CD4-positive, alpha-beta T cell treated with Interleukin-15 for 1 hour (primary cell): ENCODE measurements around the gene RGS5.

ENCODE experiments used
- DNase-seq: peaks from one replicate; pipeline ENCODE4 v3.0.0-alpha.2; 2020

The RGS5 gene

GRCh38 chr1:163141556-163141955 lies 61.2 kb downstream of the RGS5 start:
- DNase-seq: no peak

- no peak for DNase-seq
Observed at GRCh38 chr1:163137556-163138265, 65.0 kb downstream of the RGS5 start.

- DNase-seq: no peak
Observed at GRCh38 chr1:163131981-163132380, 70.7 kb downstream of the RGS5 start.

GRCh38 chr1:163130225-163130856 lies 72.4 kb downstream of the RGS5 start:
- no peak for DNase-seq

- DNase-seq: no peak
Observed at GRCh38 chr1:163128282-163128681, 74.4 kb downstream of the RGS5 start.

GRCh38 chr1:163124812-163125211 lies 77.9 kb downstream of the RGS5 start:
- no peak for DNase-seq

GRCh38 chr1:163120372-163120771 lies 82.3 kb downstream of the RGS5 start:
- no peak for DNase-seq

GRCh38 chr1:163119707-163120106 lies 83.0 kb downstream of the RGS5 start:
- DNase-seq: no peak

GRCh38 chr1:163115887-163116286 lies 86.8 kb downstream of the RGS5 start:
- no peak for DNase-seq

- no peak for DNase-seq
Observed at GRCh38 chr1:163107655-163108054, 95.1 kb downstream of the RGS5 start.

- no peak for DNase-seq
Observed at GRCh38 chr1:163106364-163106987, 96.2 kb downstream of the RGS5 start.

- DNase-seq: no peak
Observed at GRCh38 chr1:163104385-163105099, 98.2 kb downstream of the RGS5 start.

GRCh38 chr1:163102590-163102989 lies 100.1 kb downstream of the RGS5 start:
- no peak for DNase-seq

GRCh38 chr1:163095213-163095612 lies 107.5 kb downstream of the RGS5 start:
- DNase-seq: no peak

GRCh38 chr1:163094589-163094988 lies 108.1 kb downstream of the RGS5 start:
- no peak for DNase-seq

GRCh38 chr1:163094182-163094581 lies 108.5 kb downstream of the RGS5 start:
- DNase-seq: no peak

GRCh38 chr1:163093579-163093978 lies 109.1 kb downstream of the RGS5 start:
- no peak for DNase-seq

- DNase-seq: no peak
Observed at GRCh38 chr1:163093169-163093568, 109.5 kb downstream of the RGS5 start.
